ENCODE measurements around the gene CDH23. TPM values are rescaled to one million over a fixed set of nuclear protein-coding genes. Genes with fewer than 3 reads are reported as not detected.

The CDH23 gene
- total and polyA plus RNA-seq, 4 experiments from 2014 or later, result 1.8 to 5.4 (median 3.6) TPM

DNA sequence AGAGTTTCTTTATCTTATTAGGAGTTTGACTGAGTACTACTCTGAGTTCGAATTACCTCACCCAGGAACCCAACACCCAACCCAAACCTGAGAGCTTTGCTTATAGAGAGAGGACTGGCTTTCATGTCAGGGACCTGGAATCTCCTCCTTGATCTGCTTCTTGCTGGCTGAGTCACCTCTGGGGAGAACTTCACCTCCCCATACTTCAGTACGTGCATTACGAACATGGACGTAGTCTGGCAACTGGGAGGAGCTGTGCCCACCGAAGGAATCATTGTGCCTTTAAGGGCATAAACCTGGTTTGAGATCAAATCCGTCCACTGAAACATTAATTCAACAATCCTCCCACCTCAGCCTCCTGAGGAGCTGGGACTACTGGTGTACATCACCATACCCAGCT lies 466.5 kb downstream of the CDH23 start:
- H3K9me3 ChIP-seq (ENCODE audit: control insufficient read depth in 1 of 2, low read length in 2 of 2), result no peaks in the 10 kb centered on the region
- H3K27ac Mint-ChIP-seq, result no peak overlapping the region
- H3K36me3 ChIP-seq (ENCODE audit: insufficient read depth, low read length), result no peaks in the 10 kb centered on the region
- intact Hi-C loops (cut with micrococcal nuclease), result no loop called here
- POLR2A ChIA-PET (ENCODE audit: partially characterized antibody), result no interaction called here
- H3K36me3 Mint-ChIP-seq, result no peaks in the 10 kb centered on the region
- no peak overlapping the region for H3K4me3 ChIP-seq (ENCODE audit: low read length in 2 of 2)
- CTCF ChIA-PET (ENCODE audit: partially characterized antibody), result no interaction called here
- no peaks in the 10 kb centered on the region for H3K4me1 Mint-ChIP-seq
- peaks cover 0 to 2% of the 10 kb centered on the region in 2 donors for H3K27me3 Mint-ChIP-seq
- DNase-seq, result no peak
- no peaks in the 10 kb centered on the region for H3K4me1 ChIP-seq (ENCODE audit: insufficient read depth, low read length)
- no peak overlapping the region for H3K27ac ChIP-seq (ENCODE audit: low read depth, low read length)
- no peaks in the 10 kb centered on the region for H3K9me3 Mint-ChIP-seq
- no peaks in the 10 kb centered on the region for H3K27me3 ChIP-seq (ENCODE audit: insufficient read depth, low read length)
- H3K4me3 Mint-ChIP-seq, result no peak overlapping the region

DNA sequence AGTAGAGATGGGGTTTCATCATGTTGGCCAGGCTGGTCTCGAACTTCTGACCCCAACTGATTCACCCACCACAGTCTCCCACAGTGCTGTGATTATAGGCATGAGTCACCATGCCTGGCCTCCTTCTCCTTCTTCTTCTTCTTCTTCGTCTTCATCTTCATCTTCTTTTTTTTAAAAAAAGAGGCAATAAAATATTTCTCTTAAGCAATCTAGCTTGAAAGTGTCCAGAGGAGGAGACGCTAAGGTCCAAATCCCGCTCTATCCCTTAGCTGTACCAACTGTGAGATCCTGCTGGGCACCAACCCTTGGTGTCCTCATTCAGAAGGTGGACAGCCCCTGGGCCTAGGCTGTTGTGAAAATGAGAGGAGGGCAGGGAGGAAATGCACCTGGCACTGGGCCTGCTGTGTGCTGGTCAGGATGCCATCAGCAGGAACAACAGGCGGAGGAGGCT lies 468.2 kb downstream of the CDH23 start:
- H3K27me3 Mint-ChIP-seq, result peaks cover 0 to 2% of the 10 kb centered on the region in 2 donors
- POLR2A ChIA-PET (ENCODE audit: partially characterized antibody), result no interaction called here
- intact Hi-C loops (cut with micrococcal nuclease), result no loop called here

More for the DNA sequence above, 468.2 kb downstream of the CDH23 start:
- Mint-ChIP-seq H3K36me3 (no peaks in the 10 kb centered on the region), H3K27ac (no peak overlapping the region), H3K9me3 (peaks cover 0 to 2% (median 0%) of the 10 kb centered on the region in 8 donors), H3K4me3 (no peak overlapping the region), H3K4me1 (no peaks in the 10 kb centered on the region)
- H3K27me3 ChIP-seq (ENCODE audit: insufficient read depth, low read length), result no peaks in the 10 kb centered on the region
- H3K9me3 ChIP-seq (ENCODE audit: control insufficient read depth in 1 of 2, low read length in 2 of 2), result no peaks in the 10 kb centered on the region
- H3K27ac ChIP-seq (ENCODE audit: low read depth, low read length), result no peak overlapping the region
- no peaks in the 10 kb centered on the region for H3K4me1 ChIP-seq (ENCODE audit: insufficient read depth, low read length)
- no peak overlapping the region for H3K4me3 ChIP-seq (ENCODE audit: low read length in 2 of 2)
- no peak for DNase-seq
- CTCF ChIA-PET (ENCODE audit: partially characterized antibody), result interaction anchor here (0.7 kb wide), 1 partner anchor 73 kb away, joined by 3 read pairs; no protein-coding TSS in a partner anchor
- H3K36me3 ChIP-seq (ENCODE audit: insufficient read depth, low read length), result no peaks in the 10 kb centered on the region

Small RNAs within 50 kb of the gene (microRNA-seq; reads per million reads assigned to microRNA genes)
- gene MIR7152 (ENCODE audit: borderline microRNAs expressed, borderline number of aligned reads, borderline replicate concordance), result not detected

Other genes starting within 250 kb of the CDH23 start
- gene UNC5B, start 184.3 kb upstream of the CDH23 start, total RNA-seq, result not detected
- gene UNC5B, start 184.3 kb upstream of the CDH23 start, polyA plus RNA-seq, result not detected
- 1 to 10 TPM; 7.0 to 9.1 TPM for gene SLC29A3, start 77.7 kb upstream of the CDH23 start, total RNA-seq
- 1 to 10 TPM; 8.0 to 8.5 TPM for gene SLC29A3, start 77.7 kb upstream of the CDH23 start, polyA plus RNA-seq

Data from CD4-positive, alpha-beta memory T cell (primary cell).